ENCODE results near the gene HLCS. TPM values are rescaled to one million over a fixed set of nuclear protein-coding genes. Genes with fewer than 3 reads are reported as not detected.

The HLCS gene
- total RNA-seq, 2 donors from 2014 or later, result 6.9 to 10.0 TPM

GRCh38 chr21:36914244-36915013, 52.0 kb downstream of the HLCS start:
- H3K27me3 ChIP-seq, result no peaks in the 10 kb centered on the region
- H3K4me3 ChIP-seq, result no peak overlapping the region
- DNase-seq (ENCODE audit: low spot score), result peak; percentile 30
- H3K9me3 ChIP-seq, result no peaks in the 10 kb centered on the region
- H3K27ac ChIP-seq, result no peak overlapping the region
- no peaks in the 10 kb centered on the region for H3K36me3 ChIP-seq
- no peak for TF ChIP-seq CTCF (IDR thresholded peaks at IDR 0.05)
- H3K4me1 ChIP-seq, result peaks cover 0 to 14% of the 10 kb centered on the region in 2 donors

- no peaks in the 10 kb centered on the region for H3K9me3 ChIP-seq
- DNase-seq (ENCODE audit: low spot score), result peak; percentile 11
- H3K4me1 ChIP-seq, result peaks cover 0 to 14% of the 10 kb centered on the region in 2 donors
- H3K27me3 ChIP-seq, result no peaks in the 10 kb centered on the region
- no peak overlapping the region for H3K4me3 ChIP-seq
- no peak for TF ChIP-seq CTCF (IDR thresholded peaks at IDR 0.05)
- H3K36me3 ChIP-seq, result no peaks in the 10 kb centered on the region
- no peak overlapping the region for H3K27ac ChIP-seq
Observed at GRCh38 chr21:36913247-36914169, 53.0 kb downstream of the HLCS start.

- H3K36me3 ChIP-seq, result no peaks in the 10 kb centered on the region
- no peaks in the 10 kb centered on the region for H3K27me3 ChIP-seq
- DNase-seq (ENCODE audit: low spot score), result peak; percentile 54
- no peak for TF ChIP-seq CTCF (IDR thresholded peaks at IDR 0.05)
- H3K4me3 ChIP-seq, result no peak overlapping the region
- peaks cover 0 to 4% of the 10 kb centered on the region in 2 donors for H3K4me1 ChIP-seq
- no peak overlapping the region for H3K27ac ChIP-seq
- H3K9me3 ChIP-seq, result no peaks in the 10 kb centered on the region
Observed at GRCh38 chr21:36910581-36911307, 55.7 kb downstream of the HLCS start.

- Histone ChIP-seq H3K9me3 (no peaks in the 10 kb centered on the region), H3K36me3 (no peaks in the 10 kb centered on the region), H3K27me3 (no peaks in the 10 kb centered on the region), H3K4me1 (peaks cover 0 to 4% of the 10 kb centered on the region in 2 donors), H3K27ac (no peak overlapping the region), H3K4me3 (no peak overlapping the region)
- TF ChIP-seq CTCF (IDR thresholded peaks at IDR 0.05), result no peak
- peak; percentile 30 for DNase-seq (ENCODE audit: low spot score)
Observed at GRCh38 chr21:36909901-36910561, 56.4 kb downstream of the HLCS start.

GRCh38 chr21:36909423-36909822, 57.0 kb downstream of the HLCS start:
- peaks cover 0 to 4% of the 10 kb centered on the region in 2 donors for H3K4me1 ChIP-seq

More at GRCh38 chr21:36909423-36909822, 57.0 kb downstream of the HLCS start:
- Histone ChIP-seq H3K9me3 (no peaks in the 10 kb centered on the region), H3K36me3 (no peaks in the 10 kb centered on the region), H3K27ac (no peak overlapping the region), H3K4me3 (no peak overlapping the region), H3K27me3 (no peaks in the 10 kb centered on the region)
- DNase-seq (ENCODE audit: low spot score), result peak; percentile 9
- TF ChIP-seq CTCF (IDR thresholded peaks at IDR 0.05), result no peak

Measured in right atrium auricular region (tissue), 2 donors.